Activated naive CD4-positive, alpha-beta T cell treated with anti-CD3 and anti-CD28 coated beads, Interleukin-2, amount 50 U/mL, for 16 hours (primary cell): Measurements from ENCODE around the gene CDH4.
"Not testable (repeated sequence)": the region's sequence is repeated elsewhere in the genome, so short reads cannot be mapped to it uniquely, and the experiment has no call there.

ENCODE experiments used
- DNase-seq: peaks from one replicate; pipeline ENCODE4 v3.0.0-alpha.2; 2020

CDH4 gene

GRCh38 chr20:61464307-61465303 lies 212.5 kb downstream of the CDH4 start:
- no peak for DNase-seq

- DNase-seq: no peak
These were observed 223.7 kb downstream of the CDH4 start for GRCh38 chr20:61475729-61476128.

- DNase-seq: no peak
These were observed 224.9 kb downstream of the CDH4 start for GRCh38 chr20:61476956-61477355.

GRCh38 chr20:61477451-61477861 lies 225.4 kb downstream of the CDH4 start:
- no peak for DNase-seq

- no peak for DNase-seq
These were observed 226.0 kb downstream of the CDH4 start for GRCh38 chr20:61478094-61478493.

GRCh38 chr20:61478611-61479305 lies 226.7 kb downstream of the CDH4 start:
- no peak for DNase-seq

GRCh38 chr20:61479433-61479832 lies 227.4 kb downstream of the CDH4 start:
- not testable (repeated sequence) for DNase-seq

- no peak for DNase-seq
These were observed 228.2 kb downstream of the CDH4 start for GRCh38 chr20:61480158-61480825.

GRCh38 chr20:61482056-61482887 lies 230.2 kb downstream of the CDH4 start:
- no peak for DNase-seq

- DNase-seq: no peak
These were observed 230.8 kb downstream of the CDH4 start for GRCh38 chr20:61482901-61483300.

GRCh38 chr20:61483336-61484067 lies 231.4 kb downstream of the CDH4 start:
- DNase-seq: no peak

GRCh38 chr20:61486198-61486597 lies 234.1 kb downstream of the CDH4 start:
- no peak for DNase-seq

GRCh38 chr20:61487346-61487996 lies 235.4 kb downstream of the CDH4 start:
- DNase-seq: no peak

GRCh38 chr20:61487997-61488371 lies 235.9 kb downstream of the CDH4 start:
- no peak for DNase-seq

- no peak for DNase-seq
These were observed 238.7 kb downstream of the CDH4 start for GRCh38 chr20:61490721-61491120.

- no peak for DNase-seq
These were observed 240.0 kb downstream of the CDH4 start for GRCh38 chr20:61492065-61492464.

- DNase-seq: no peak
These were observed 241.8 kb downstream of the CDH4 start for GRCh38 chr20:61493798-61494305.

GRCh38 chr20:61494763-61495575 lies 242.9 kb downstream of the CDH4 start:
- DNase-seq: no peak

GRCh38 chr20:61497029-61497627 lies 245.1 kb downstream of the CDH4 start:
- DNase-seq: no peak
